ENCODE data around the gene TRIOBP.

The TRIOBP gene

DNA sequence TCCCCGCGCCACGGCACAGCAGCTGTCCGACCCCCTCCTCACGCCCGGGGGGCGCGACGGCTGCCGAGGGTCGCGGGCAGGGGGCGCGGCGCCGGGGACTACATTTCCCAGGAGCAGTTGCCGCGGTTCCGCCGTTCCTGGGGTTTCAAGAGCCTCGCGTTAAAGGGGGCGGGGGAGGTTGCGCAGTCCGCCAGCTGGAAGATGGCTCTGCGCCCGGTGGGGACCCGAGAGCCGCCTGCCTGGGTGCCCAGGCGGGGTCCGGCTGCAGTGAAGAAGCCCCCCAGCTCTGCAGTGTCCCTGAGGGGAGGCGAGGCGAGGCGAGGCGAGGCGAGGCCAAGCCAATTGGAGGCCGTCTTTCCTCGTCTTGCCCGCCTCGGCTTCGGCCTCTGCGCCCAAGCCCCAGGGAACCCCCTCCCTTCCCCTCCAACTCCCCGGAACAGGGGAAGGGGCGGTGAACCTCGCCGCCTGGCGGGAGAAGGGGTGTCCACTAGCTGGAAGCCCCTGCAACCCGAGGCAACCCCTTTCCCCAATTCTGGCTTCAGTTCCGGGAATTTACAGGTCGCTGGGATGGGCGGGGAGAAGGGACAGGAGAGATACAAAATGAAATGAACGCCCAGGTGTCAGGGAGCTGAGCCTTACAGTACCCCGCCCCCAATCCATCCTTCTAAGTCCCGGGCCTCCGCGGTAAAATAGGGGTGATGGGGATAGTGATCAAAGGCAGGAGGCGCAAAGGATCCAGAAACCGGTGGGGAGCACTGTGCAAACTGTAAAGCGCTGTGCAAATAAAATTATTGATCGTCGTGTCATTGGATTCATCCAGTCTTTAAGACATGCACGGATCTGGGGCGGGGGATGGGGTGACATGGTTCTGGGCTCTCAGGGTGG is 105.7 kb downstream of the TRIOBP start:
- no peak for DNase-seq (ENCODE audit: extremely low read depth in 1 of 2, low read depth in 1 of 2)

DNA sequence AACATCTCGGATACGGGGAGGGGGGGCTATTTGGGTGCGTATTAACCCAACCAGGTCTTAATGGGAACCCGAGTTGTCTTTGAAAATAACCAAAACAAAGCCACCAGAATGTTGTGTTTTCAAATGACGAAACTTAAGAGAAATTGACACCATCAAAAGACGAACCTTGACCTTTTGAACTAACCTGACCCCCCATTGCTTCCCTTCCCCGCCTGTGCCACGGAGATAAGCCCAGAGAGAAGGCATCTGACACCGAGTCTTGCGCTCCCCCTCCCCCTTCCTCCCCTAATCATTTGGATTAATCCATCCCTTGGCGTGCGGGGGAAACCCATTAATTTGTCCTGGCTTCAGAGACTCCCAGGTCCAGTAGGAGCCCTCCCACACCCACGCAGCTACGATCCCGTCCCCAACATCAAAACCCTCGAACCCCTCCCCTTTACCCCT is 106.4 kb downstream of the TRIOBP start:
- no peak for DNase-seq (ENCODE audit: extremely low read depth in 1 of 2, low read depth in 1 of 2)

DNA sequence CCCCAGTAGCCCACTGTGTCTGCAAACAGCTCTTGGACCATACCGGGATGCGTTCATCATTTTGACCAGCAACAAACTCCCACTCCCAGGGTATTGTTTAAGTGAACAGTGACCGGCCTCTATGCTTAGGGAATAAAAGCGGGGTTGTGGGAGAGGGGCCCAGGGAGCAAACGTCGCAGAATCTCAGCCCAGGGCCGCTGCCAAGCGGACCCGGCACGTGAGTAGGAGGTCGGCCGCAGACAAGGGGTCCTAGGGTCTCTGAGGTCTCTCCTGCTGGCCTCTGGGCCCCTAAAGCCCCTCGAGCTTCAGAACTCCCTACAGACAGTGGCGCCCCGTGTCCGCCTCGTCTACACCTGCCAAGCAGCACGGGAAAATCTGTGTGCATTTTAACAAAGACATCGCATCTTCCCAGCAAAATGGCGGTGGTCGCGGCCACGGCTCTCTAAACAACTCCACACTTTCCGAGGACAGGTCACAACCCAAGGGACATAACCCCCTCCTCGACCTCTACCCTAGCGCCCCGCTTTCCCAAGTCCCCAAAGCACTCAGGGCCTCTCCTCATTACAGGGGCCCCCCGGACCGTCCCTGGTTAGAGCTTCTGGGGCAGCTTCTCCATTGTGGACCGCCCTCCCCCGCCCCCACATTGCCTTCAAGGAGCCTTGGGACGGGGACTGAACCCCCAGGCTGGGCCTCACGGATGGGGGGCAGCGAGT is 106.9 kb downstream of the TRIOBP start:
- no peak for DNase-seq (ENCODE audit: extremely low read depth in 1 of 2, low read depth in 1 of 2)

DNA sequence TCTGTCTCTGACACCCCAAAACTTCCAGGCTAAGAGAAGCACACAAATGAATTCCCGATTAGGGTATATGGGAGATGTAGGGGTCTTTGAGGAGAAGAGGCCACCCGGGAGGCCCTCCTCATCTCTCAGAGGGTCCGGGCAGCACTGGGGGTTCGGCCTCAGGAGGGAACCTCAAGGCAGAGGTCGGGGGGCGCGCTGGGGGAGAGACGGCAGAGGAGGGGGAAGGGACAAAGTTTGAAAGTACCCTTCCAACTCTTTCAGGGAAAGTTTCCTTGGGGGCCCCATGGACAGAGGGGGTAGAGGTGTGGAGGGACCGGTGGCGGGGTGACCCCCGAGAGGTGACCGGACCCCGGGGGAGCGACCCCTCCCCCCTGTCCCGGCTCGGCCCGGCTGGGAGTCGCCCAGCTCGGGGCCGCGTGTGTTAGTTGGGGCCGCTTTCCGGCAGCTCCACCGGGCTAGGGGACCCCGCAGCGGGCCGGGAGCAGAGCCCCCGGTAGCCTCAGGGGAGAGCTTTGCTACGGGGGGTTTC is 107.6 kb downstream of the TRIOBP start:
- no peak for DNase-seq (ENCODE audit: extremely low read depth in 1 of 2, low read depth in 1 of 2)

DNA sequence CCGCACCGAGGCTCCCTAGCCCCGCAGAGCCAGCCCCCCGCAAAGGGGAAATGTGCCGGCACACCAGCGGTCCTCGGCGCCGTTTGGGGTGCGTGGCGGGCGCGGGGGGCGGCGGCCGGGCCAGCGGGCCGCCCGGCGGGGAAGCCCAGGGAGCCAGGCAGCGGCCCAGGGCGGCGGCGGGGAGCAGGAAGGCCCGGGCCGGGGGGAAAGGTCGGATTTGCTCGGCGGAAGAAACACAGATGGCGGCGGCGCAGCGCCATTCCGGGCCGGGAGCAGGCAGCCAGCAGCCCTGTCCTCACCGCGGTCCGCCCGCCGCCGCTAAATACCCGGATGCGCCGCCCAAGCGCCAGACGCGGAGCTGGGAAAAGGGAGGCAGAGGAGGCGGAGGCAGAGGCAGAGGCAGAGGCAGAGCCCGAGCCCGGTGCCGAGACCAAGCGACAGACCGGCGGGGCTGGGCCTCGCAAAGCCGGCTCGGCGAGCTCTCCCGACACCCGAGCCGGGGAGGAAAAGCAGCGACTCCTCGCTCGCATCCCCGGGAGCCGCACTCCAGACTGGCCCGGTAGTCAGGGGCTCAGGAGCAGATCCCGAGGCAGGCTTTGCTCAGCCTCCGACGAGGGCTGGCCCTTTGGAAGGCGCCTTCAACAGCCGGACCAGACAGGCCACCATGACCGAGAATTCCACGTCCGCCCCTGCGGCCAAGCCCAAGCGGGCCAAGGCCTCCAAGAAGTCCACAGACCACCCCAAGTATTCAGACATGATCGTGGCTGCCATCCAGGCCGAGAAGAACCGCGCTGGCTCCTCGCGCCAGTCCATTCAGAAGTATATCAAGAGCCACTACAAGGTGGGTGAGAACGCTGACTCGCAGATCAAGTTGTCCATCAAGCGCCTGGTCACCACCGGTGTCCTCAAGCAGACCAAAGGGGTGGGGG is 108.3 kb downstream of the TRIOBP start:
- DNase-seq (ENCODE audit: extremely low read depth in 1 of 2, low read depth in 1 of 2), result peak; percentile 47 to 62

DNA sequence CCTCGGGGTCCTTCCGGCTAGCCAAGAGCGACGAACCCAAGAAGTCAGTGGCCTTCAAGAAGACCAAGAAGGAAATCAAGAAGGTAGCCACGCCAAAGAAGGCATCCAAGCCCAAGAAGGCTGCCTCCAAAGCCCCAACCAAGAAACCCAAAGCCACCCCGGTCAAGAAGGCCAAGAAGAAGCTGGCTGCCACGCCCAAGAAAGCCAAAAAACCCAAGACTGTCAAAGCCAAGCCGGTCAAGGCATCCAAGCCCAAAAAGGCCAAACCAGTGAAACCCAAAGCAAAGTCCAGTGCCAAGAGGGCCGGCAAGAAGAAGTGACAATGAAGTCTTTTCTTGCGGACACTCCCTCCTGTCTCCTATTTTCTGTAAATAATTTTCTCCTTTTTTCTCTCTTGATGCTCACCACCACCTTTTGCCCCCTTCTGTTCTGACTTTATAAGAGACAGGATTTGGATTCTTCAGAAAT is 109.0 kb downstream of the TRIOBP start:
- no peak for DNase-seq (ENCODE audit: extremely low read depth in 1 of 2, low read depth in 1 of 2)

DNA sequence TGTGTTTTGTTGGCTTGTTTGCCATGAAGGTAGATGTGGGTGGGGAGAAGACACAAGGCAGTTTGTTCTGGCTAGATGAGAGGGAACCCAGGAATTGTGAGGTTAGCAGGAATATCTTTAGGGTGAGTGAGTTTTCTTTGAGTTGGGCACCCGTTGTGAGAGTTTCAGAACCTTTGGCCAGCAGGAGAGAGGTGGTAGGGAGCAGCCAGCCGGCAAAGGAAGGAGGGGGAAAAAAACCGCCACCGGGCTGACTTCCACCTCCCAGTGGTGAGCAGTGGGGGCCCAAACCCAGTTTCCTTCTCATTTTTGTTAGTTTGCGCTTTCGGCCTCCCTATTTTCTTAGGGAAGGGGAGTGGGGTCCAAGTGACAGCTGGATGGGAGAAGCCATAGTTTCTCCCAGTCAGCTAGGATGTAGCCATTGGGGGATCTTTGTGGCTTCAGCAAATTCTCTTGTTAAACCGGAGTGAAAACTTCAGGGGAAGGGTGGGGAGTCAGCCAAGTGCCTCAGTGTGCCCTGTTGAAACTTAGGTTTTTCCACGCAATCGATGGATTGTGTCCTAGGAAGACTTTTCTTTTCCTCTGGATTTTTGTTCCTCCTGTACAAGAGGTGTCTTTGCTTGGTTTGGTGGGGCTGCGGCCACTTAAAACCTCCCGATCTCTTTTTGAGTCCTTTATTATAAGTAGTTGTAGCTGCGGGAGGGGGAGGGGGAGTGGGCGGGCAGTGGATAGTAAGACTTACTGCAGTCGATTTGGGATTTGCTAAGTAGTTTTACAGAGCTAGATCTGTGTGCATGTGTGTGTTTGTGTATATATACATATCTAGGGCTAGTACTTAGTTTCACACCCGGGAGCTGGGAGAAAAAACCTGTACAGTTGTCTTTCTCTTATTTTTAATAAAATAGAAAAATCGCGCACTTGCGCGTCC is 109.8 kb downstream of the TRIOBP start:
- no peak for DNase-seq (ENCODE audit: extremely low read depth in 1 of 2, low read depth in 1 of 2)

DNA sequence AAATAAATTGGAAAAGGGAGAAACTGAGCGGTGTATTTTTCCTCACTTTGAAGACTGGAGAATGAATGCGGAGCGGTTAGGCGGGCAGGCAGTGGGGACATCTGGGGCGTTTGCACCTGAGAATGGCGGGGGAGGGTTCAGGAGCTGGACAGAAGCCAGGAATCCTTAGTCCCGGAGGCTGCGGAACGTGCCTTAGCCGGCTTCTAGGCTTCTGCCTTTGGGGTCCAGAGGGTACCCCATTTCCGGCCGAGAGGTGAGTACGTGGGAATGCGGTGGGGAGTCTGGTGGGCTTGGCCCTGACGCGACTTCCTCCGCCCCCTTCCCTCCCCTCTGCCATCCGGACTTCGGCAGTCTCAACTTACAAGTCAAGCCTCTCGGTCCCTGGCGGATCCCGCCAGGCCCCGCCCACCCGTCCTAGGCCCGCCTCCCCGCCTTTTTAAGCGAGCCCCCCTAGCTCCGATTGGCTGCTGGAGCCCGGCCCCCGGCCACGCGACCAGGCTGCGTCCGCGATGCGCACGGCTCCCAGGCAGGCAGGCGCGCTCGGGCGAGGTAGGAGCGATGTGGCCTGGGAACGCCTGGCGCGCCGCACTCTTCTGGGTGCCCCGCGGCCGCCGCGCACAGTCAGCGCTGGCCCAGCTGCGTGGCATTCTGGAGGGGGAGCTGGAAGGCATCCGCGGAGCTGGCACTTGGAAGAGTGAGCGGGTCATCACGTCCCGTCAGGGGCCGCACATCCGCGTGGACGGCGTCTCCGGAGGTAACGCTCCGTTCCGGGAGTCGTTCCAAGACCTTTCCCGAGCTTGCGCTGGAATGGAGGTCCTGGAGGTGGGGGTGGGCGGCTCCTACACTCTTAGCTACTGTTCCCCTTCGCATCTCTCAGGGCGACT is 110.8 kb downstream of the TRIOBP start, which contains the start of gene GCAT:
Gene GCAT, plus strand, starts transcription at position 525 of the 884 bp plus-strand sequence. Its CDS starts 34 bp downstream, at position 559.
- peak; percentile 86 to 90 for DNase-seq (ENCODE audit: extremely low read depth in 1 of 2, low read depth in 1 of 2)

DNA sequence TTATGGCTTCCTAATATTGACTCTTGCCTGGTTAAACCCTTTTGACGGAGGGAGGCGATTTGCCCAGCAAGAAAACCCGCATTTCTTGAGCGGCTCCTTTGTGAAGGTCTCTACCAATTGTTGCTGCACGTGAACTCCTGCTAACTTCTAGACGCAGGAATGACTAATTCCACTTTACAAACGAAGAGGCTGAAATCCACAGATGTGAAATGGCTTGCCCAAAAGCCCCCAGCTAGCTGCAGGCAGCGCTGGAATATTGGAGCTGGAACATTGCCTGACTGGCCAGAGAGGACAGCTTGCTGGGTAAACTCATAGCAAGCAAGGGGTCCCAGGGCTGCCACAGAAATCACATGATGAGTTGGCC is 111.4 kb downstream of the TRIOBP start:
- DNase-seq (ENCODE audit: extremely low read depth in 1 of 2, low read depth in 1 of 2), result no peak

DNA sequence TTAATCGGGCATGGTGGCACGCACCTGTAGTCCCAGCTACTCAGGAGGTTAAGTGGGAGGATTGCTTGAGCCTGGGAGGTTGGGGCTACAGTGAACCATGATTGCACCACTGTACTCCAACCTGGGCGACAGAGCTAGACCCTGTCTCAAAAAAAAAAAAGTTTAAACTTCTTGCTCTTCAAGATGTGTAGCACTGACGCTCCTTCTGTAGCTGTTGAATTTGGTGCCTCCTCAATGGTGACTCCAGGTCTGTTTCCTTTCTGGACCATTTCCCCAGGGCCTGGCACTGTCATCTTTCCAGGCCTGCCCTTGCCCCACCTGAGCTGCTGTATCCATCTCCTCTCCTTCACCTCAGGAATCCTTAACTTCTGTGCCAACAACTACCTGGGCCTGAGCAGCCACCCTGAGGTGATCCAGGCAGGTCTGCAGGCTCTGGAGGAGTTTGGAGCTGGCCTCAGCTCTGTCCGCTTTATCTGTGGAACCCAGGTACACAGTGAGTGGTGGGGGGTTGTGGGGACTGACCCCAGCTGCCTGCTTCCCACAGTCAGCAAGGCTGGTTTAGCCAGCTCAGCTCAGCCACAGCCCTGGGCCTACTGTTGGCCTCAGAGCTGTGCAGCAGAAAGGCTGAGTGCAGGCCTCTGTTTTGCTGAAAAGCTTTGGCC is 113.0 kb downstream of the TRIOBP start:
- no peak for DNase-seq (ENCODE audit: extremely low read depth in 1 of 2, low read depth in 1 of 2)

DNA sequence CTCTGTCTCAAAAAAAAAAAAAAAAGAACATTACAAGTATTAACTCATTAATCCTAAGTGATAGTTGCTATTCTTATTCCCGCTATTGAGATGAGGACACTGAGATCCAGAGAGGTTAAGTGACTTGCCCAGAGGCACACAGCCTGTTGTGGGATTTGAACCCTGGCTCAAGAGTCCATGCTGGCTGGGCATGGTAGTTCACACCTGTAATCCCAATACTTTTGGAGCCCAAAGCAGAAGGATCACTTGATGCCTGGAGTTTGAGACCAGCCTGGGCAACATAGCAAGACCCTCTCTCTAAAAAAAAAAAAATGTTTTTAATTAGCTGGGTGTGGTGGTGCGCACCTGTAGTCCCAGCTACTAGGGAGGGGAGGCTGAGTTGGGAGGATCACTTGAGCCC is 115.0 kb downstream of the TRIOBP start:
- DNase-seq (ENCODE audit: extremely low read depth in 1 of 2, low read depth in 1 of 2), result no peak

DNA sequence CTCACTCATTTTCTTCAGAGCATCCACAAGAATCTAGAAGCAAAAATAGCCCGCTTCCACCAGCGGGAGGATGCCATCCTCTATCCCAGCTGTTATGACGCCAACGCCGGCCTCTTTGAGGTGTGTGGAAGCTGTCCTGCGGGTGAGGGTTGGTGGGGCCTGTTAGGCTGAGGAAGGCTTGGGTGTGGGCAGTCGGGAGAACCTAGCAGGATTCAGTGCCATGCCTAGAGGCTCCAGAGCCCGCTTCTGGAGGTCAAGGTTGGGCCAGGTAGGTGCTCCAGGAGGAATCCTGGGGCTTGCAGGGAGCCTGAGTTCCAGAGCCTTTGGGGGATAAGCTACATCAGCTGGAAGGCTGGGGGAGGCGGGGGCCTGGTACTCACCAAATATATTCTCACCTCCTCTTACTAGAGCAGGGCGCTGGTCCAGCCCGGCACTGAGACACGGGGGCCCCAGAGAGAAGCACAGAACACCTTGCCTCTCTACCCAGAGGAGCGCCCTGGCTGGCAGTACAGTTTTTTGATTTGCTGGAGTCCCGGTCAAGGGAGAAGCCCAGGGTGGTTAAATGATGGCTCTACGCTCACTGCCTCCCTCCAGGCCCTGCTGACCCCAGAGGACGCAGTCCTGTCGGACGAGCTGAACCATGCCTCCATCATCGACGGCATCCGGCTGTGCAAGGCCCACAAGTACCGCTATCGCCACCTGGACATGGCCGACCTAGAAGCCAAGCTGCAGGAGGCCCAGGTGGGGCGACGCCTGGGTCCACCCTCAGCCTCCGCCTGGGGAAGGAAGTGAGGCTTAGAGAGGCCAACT is 116.2 kb downstream of the TRIOBP start:
- DNase-seq (ENCODE audit: extremely low read depth in 1 of 2, low read depth in 1 of 2), result no peak

DNA sequence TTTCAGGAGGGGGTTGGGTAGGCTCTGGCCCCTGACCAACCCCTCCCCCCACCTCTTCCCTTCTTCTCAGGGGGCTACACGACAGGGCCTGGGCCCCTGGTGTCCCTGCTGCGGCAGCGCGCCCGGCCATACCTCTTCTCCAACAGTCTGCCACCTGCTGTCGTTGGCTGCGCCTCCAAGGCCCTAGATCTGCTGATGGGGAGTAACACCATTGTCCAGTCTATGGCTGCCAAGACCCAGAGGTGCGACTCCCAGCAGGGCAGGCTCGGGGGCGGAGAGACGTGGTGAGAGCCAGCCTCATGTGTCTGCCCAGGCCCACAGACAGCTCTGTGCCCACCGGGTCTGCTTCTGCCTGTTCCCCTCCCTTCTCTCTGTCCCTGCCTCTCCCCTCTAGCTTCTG is 118.7 kb downstream of the TRIOBP start:
- no peak for DNase-seq (ENCODE audit: extremely low read depth in 1 of 2, low read depth in 1 of 2)

DNA sequence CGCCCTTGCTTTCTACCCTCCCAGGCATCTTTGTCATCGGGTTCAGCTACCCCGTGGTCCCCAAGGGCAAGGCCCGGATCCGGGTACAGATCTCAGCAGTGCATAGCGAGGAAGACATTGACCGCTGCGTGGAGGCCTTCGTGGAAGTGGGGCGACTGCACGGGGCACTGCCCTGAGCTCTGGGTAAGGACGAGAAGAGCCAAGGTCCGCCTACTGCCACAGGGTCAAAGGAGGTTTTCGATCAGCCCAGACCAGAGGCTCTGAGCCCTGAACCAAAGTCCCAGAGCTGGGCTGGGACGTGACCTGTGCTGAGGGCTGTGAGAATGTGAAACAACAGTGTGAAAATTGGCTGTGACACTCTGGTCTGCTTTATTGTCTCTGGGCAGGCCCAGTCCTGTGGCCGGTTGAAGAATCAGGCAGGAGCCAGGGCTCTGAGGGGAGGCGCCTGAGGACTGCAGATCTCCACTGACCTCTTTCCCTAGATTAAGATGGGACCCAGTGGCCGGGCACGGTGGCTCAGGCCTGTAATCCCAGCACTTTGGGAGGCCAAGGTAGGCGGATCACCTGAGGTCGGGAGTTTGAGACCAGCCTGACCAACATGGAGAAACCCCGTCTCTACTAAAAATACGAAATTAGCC is 119.8 kb downstream of the TRIOBP start:
- no peak for DNase-seq (ENCODE audit: extremely low read depth in 1 of 2, low read depth in 1 of 2)

DNA sequence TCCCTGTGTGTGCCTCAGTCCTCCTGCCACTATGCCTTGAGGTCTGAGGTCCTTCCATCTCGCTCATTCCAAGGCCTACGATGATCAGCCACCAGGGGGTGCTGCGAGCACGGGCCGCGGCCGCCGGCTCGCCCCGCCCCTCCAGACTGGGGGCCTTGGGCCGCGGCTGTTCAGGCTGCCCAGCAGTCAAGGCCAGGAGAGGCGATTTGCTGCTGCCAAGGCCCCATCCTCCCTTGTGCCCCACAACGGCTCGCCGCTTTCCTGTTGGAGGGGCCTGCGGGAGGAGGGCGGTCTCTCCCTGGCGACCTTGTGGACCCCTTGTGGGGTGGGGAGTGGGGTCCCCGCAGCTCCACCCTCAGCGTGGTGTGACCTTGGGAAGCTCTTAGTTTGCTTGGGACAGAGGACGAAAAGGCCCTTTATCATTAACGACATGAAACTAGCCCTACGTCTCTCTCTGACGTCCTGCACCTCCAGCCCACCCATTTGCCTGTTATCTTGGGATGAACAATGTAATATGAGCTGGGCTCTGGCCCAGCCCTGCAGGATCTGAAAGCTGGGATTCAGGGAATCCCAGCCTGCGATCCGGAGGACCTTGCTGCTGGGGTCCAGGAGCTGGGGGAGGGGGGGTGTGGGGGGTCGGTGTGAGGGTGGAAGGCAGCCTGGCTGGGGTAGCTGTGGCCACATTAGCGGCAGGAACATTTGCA is 121.0 kb downstream of the TRIOBP start:
- peak; percentile 39 to 65 for DNase-seq (ENCODE audit: extremely low read depth in 1 of 2, low read depth in 1 of 2)

Measured in stimulated activated CD8-positive, alpha-beta memory T cell treated with anti-CD3 and anti-CD28 coated beads, Interleukin-7, amount 100 ng/mL, for 48 hours (primary cell).